Measurements from ENCODE around the gene TRIM15. TPM values are rescaled to one million over a fixed set of nuclear protein-coding genes. Genes with fewer than 3 reads are reported as not detected.

The TRIM15 gene
- total and polyA plus RNA-seq, 10 donors, result 0.13 to 0.29 TPM; not detected in 8

DNA sequence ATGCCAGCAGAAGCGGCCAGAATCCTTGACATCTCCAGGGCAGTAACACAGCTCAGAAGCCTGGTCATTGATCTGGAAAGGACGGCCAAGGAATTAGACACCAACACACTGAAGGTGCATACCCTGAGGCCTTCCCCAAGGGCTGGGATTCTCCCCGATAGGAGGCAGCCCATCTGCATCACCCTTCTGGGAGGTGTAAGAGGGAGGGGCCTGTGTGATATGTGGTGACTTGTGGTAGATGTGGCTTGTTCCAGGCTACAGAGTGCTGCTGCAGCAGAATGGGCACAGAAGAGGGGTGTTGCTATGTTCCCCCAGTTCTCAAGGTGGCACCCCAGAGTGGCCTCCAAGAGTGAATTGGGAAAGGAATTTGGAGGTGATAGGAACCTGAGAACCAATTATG lies 16.2 kb upstream of the TRIM15 start:
- Histone ChIP-seq H3K36me3 (no peaks in the 10 kb centered on the region), H3K4me1 (peaks cover 0 to 9% (median 0%) of the 10 kb centered on the region in 6 donors), H3K4me3 (no peak overlapping the region), H3K9me3 (no peaks in the 10 kb centered on the region), H3K27me3 (replicated peaks in 1 of 7) (peaks cover 0 to 43% (median 4%) of the 10 kb centered on the region in 7 donors), H3K27ac (no peak overlapping the region)
- intact Hi-C loops (cut with DNase I; ENCODE audit: low total_unique reads), result no loop called here
- TF ChIP-seq, protein P1, sequence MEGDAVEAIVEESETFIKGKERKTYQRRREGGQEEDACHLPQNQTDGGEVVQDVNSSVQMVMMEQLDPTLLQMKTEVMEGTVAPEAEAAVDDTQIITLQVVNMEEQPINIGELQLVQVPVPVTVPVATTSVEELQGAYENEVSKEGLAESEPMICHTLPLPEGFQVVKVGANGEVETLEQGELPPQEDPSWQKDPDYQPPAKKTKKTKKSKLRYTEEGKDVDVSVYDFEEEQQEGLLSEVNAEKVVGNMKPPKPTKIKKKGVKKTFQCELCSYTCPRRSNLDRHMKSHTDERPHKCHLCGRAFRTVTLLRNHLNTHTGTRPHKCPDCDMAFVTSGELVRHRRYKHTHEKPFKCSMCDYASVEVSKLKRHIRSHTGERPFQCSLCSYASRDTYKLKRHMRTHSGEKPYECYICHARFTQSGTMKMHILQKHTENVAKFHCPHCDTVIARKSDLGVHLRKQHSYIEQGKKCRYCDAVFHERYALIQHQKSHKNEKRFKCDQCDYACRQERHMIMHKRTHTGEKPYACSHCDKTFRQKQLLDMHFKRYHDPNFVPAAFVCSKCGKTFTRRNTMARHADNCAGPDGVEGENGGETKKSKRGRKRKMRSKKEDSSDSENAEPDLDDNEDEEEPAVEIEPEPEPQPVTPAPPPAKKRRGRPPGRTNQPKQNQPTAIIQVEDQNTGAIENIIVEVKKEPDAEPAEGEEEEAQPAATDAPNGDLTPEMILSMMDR (IDR thresholded peaks at IDR 0.05 in 8 of 11, conservative IDR thresholded peaks at IDR 0.05 in 3 of 11), result no peak
- no peak for TF ChIP-seq POLR2A (IDR thresholded peaks at IDR 0.05)
- TF ChIP-seq POLR2AphosphoS5 (IDR thresholded peaks at IDR 0.05), result no peak
- WGBS, 5 donors, result 72 to 92% (median 90%) methylated on average over 2 to 3 of the region's 3 CpGs
- no peak for DNase-seq

DNA sequence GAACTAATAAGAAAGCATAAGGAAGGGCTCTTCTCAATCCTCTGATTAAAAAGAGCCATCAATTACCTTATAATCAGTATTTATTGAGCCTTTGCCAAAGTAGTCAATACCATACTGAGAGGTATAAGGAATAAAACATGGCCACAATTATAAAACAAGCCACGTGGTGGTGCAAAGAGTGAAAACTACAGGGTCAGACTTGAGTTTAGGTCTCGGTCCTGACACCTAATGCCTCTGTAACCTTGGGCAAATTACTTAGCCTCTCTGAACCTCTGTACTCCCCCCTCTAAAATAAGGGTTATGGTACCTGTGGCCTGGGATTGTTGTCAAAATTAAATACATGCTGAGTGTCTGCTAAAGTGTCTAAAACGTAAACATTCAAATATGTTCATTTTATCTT lies 14.1 kb upstream of the TRIM15 start:
- H3K27me3 ChIP-seq (replicated peaks in 1 of 7), result peaks cover 0 to 35% (median 4%) of the 10 kb centered on the region in 7 donors
- H3K4me1 ChIP-seq, result peaks cover 0 to 10% (median 0%) of the 10 kb centered on the region in 6 donors
- no peaks in the 10 kb centered on the region for H3K9me3 ChIP-seq
- TF ChIP-seq POLR2A (IDR thresholded peaks at IDR 0.05) (no peak), POLR2AphosphoS5 (IDR thresholded peaks at IDR 0.05) (no peak)
- TF ChIP-seq, protein P1 (IDR thresholded peaks at IDR 0.05 in 8 of 11, conservative IDR thresholded peaks at IDR 0.05 in 3 of 11), result no peak
- no peak for DNase-seq
- no peak overlapping the region for H3K27ac ChIP-seq
- intact Hi-C loops (cut with DNase I; ENCODE audit: low total_unique reads), result no loop called here
- no peak overlapping the region for H3K4me3 ChIP-seq
- no peaks in the 10 kb centered on the region for H3K36me3 ChIP-seq
- 59 to 82% (median 73%) methylated on average over 3 of the region's 3 CpGs for WGBS, 5 donors

DNA sequence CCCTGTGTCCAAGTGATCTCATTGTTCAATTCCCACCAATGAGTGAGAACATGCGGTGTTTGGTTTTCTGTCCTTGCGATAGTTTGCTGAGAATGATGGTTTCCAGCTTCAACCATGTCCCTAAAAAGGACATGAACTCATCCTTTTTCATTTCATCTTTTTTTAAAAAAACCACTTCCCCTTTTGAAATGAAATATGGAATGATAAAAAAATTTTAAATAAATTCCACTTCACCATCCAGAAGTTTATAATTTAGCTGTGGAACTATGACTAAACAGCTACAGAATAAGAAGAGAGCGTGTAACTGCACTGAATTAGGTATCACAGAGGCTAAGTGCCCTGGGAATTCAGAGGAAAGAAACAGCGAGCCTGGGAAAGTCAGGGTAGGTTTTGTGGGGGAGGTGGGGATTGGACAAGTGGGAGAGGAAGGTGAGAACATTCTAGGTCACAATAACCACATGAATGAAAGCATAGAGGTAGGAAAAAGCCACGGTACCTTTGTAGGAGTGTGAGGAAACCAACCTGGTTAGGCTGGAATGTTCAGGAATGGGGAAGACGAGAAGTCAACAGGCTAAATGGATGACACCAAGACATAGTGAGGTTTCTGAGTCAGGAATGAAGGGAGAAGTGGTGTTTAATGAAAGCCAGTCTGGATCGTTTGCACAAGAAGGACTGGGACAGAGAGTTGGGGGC lies 13.3 kb upstream of the TRIM15 start:
- no peak for DNase-seq
- intact Hi-C loops (cut with DNase I; ENCODE audit: low total_unique reads), result no loop called here
- TF ChIP-seq POLR2AphosphoS5 (IDR thresholded peaks at IDR 0.05) (no peak), POLR2A (IDR thresholded peaks at IDR 0.05) (no peak)
- TF ChIP-seq, protein P1 (IDR thresholded peaks at IDR 0.05 in 8 of 11, conservative IDR thresholded peaks at IDR 0.05 in 3 of 11), result no peak
- H3K27me3 ChIP-seq (replicated peaks in 1 of 7), result peaks cover 0 to 28% (median 4%) of the 10 kb centered on the region in 7 donors
- H3K36me3 ChIP-seq, result no peaks in the 10 kb centered on the region
- peaks cover 0 to 10% (median 2%) of the 10 kb centered on the region in 6 donors for H3K4me1 ChIP-seq
- no peak overlapping the region for H3K4me3 ChIP-seq
- no peak overlapping the region for H3K27ac ChIP-seq
- 70 to 82% (median 73%) methylated on average over 7 of the region's 7 CpGs for WGBS, 5 donors
- H3K9me3 ChIP-seq, result no peaks in the 10 kb centered on the region

DNA sequence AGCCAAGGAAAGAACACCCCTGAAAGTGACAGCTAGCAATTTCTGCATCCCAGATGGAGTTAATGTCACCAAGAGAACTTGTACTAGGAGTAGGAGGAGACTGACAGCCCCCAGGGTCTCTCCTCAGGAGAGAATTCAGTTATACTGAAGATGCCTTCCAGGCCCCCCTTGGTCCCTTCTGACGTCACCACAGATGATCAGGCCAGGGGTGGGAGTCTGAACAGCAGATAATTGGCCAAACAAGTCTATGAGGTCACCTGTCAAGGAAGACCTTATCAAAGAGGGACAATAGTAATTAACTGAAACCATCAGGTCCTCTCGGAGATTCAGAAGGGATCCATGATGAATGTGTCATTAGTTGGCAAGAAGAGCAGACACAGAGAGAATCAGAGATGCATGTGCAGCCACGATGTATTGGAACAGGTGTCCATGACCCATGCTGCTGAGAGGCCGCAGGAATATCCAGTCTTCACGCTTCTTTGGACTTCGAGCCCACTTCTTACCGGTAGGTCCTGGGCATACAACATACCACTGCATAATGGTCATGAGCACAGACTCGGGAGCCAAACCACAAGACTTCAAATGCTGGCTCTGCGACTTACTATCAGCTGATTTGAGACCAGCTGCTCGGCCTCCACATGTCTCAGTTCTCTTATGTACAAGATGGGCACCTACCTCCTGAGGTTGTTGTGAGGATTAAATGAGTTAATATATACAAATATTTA lies 12.5 kb upstream of the TRIM15 start:
- Histone ChIP-seq H3K27me3 (replicated peaks in 1 of 7) (peaks cover 0 to 22% (median 0%) of the 10 kb centered on the region in 7 donors), H3K9me3 (no peaks in the 10 kb centered on the region), H3K4me3 (no peak overlapping the region), H3K4me1 (peaks cover 0 to 14% (median 6%) of the 10 kb centered on the region in 6 donors), H3K27ac (no peak overlapping the region), H3K36me3 (no peaks in the 10 kb centered on the region)
- no peak for TF ChIP-seq POLR2AphosphoS5 (IDR thresholded peaks at IDR 0.05)
- TF ChIP-seq, protein P1 (IDR thresholded peaks at IDR 0.05 in 8 of 11, conservative IDR thresholded peaks at IDR 0.05 in 3 of 11), result no peak
- TF ChIP-seq POLR2A (IDR thresholded peaks at IDR 0.05), result no peak
- no peak for DNase-seq
- intact Hi-C loops (cut with DNase I; ENCODE audit: low total_unique reads), result no loop called here
- 84 to 94% (median 89%) methylated on average over 10 of the region's 10 CpGs for WGBS, 5 donors
